HepG2 (cell line): ENCODE measurements around the gene RTEL1. TPM values are rescaled to one million over a fixed set of nuclear protein-coding genes. Genes with fewer than 3 reads are reported as not detected.
A peak's percentile ranks its signal among the peaks of the same experiment; 100 is the strongest.

Experiments
- ATAC-seq: fragments of 200-7000 bp; cut with Tn5 transposase; 3 replicates; pipeline ENCODE4 v1.9.1; 2020; ENCODE audit warnings: mild to moderate bottlenecking, moderate library complexity
- BruUV-seq: library from RNA; stranded (reverse); fragments of 400-500 nt; replicated peaks from 2 replicates; lab custom pipeline; 2021; lab: Mats Ljungman, UMichigan
- CTCF ChIA-PET: fragments of 300-600 bp; formaldehyde crosslinking; extraction: SDS; loops from one replicate; lab custom pipeline; 2021; ENCODE audit warnings: low total read pairs, inconsistent platforms, low intra/inter-chr PET ratio; lab: Yijun Ruan, JAX
- POLR2A ChIA-PET: fragments of 350-600 bp; sonication (Branson Sonifier 250); formaldehyde crosslinking; loops from one replicate; lab custom pipeline; 2020; ENCODE audit warnings: antibody characterized with exemption, inconsistent platforms; lab: Yijun Ruan, JAX
- DNase-seq: peaks from one replicate; pipeline ENCODE4 v3.0.0-alpha.2; 2015; ENCODE audit warnings: low spot score
- FAIRE-seq: peaks from 3 replicates; lab custom pipeline; 2011; peaks lifted over from hg19 to GRCh38; lab: Jason Lieb, UNC
- H2AFZ ChIP-seq: one replicate; pipeline ENCODE4 v1.6.1; 2011; ENCODE audit warnings: low read length, inconsistent platforms
- H3K27ac ChIP-seq: fragments of 300-600 bp; 3 replicates; pipeline ENCODE4 v1.8.0; 2011; ENCODE audit warnings: mixed run types, mild to moderate bottlenecking, mixed read lengths, low read length, inconsistent platforms; ENCODE audit not compliant: insufficient read depth; ENCODE audit errors: extremely low read length
- H3K27me3 ChIP-seq, 2 experiments: fragments of 200-600 bp in 1 of 2; 2 replicates in 1 of 2; 3 replicates in 1 of 2; pipeline versions ENCODE4 v1.6.0 to v1.8.0; 2011; ENCODE audit warnings: low read length in 2 of 2, mild to moderate bottlenecking in 2 of 2, moderate library complexity in 2 of 2, inconsistent platforms in 1 of 2; ENCODE audit not compliant: insufficient read depth in 2 of 2, control insufficient read depth in 1 of 2
- H3K36me3 ChIP-seq, 2 experiments: fragments of 200-600 bp in 1 of 2; replicated peaks in 1 of 2; 2 replicates in 1 of 2; 3 replicates in 1 of 2; pipeline versions ENCODE4 v1.5.1 to v1.8.0; 2011; ENCODE audit warnings: low read length in 2 of 2, inconsistent platforms in 1 of 2; ENCODE audit not compliant: insufficient read depth in 2 of 2, control insufficient read depth in 1 of 2
- H3K4me1 ChIP-seq: 2 replicates; pipeline ENCODE4 v1.5.1; 2012; ENCODE audit warnings: low read length, inconsistent platforms; ENCODE audit not compliant: insufficient read depth
- H3K4me2 ChIP-seq: 2 replicates; pipeline ENCODE4 v1.6.0; 2011; ENCODE audit warnings: low read depth, low read length, inconsistent platforms
- H3K4me3 ChIP-seq, 3 experiments: fragments of 200-600 bp in 1 of 3; sonication (generic), shearing (Covaris generic) in 1 of 3; replicated peaks in 1 of 3; 2 replicates each; pipeline ENCODE4 v1.5.1; 2011 to 2016; ENCODE audit warnings: low read length in 3 of 3, inconsistent platforms in 2 of 3, low read depth in 2 of 3, mild to moderate bottlenecking in 2 of 3, control low read depth in 1 of 3, mixed read lengths in 1 of 3; ENCODE audit not compliant: insufficient read depth in 1 of 3
- H3K79me2 ChIP-seq: one replicate; pipeline ENCODE4 v1.6.1; 2011; ENCODE audit warnings: low read length, inconsistent platforms; ENCODE audit not compliant: insufficient read depth
- H3K9ac ChIP-seq: 2 replicates; pipeline ENCODE4 v1.6.0; 2011; ENCODE audit warnings: mild to moderate bottlenecking, low read depth, low read length, inconsistent platforms; ENCODE audit not compliant: insufficient read depth
- H3K9me3 ChIP-seq: 2 replicates; pipeline ENCODE4 v1.5.1; 2012; ENCODE audit warnings: mild to moderate bottlenecking, low read length
- H4K20me1 ChIP-seq: 2 replicates; pipeline ENCODE4 v1.6.0; 2011; ENCODE audit warnings: inconsistent platforms, mild to moderate bottlenecking, low read length, moderate library complexity; ENCODE audit not compliant: insufficient read depth
- AGO2 ChIP-seq: fragments of 200-400 bp; formaldehyde crosslinking; optimal IDR thresholded peaks from 2 replicates; pipeline ENCODE3; 2017; ENCODE audit warnings: mild to moderate bottlenecking, low read depth, low read length, moderate library complexity
- ASH2L ChIP-seq: fragments of 300-600, 200-600 bp; sonication (generic); IDR thresholded peaks from 2 replicates; pipeline ENCODE4 v1.7.0; 2017; ENCODE audit warnings: low read depth, mild to moderate bottlenecking, moderate library complexity, mixed read lengths, low read length; ENCODE audit not compliant: insufficient read length
- NFATC3 ChIP-seq: sonication (generic); formaldehyde crosslinking; IDR thresholded peaks from 2 replicates; pipeline ENCODE4 v1.5.1; 2020; ENCODE audit warnings: mild to moderate bottlenecking, missing genetic modification reagents
- NRL ChIP-seq: sonication (generic); formaldehyde crosslinking; IDR thresholded peaks from 2 replicates; pipeline ENCODE4 v1.5.0; 2020; ENCODE audit warnings: missing genetic modification reagents, mild to moderate bottlenecking, moderate library complexity, borderline replicate concordance
- PAX8 ChIP-seq: sonication (generic); formaldehyde crosslinking; IDR thresholded peaks from 2 replicates; pipeline ENCODE4 v1.8.0; 2022; ENCODE audit warnings: mild to moderate bottlenecking, missing genetic modification reagents, borderline replicate concordance
- PBX2 ChIP-seq: IDR thresholded peaks from 2 replicates; pipeline ENCODE4 v1.6.1; 2016; ENCODE audit warnings: control low read depth
- PITX1 ChIP-seq: sonication (generic); formaldehyde crosslinking; IDR thresholded peaks from 2 replicates; pipeline ENCODE4 v1.5.1; 2020; ENCODE audit warnings: mild to moderate bottlenecking, missing genetic modification reagents
- POLR2A ChIP-seq, 2 experiments: IDR thresholded peaks; 2 replicates each; pipeline ENCODE4 v1.6.1; 2011; ENCODE audit warnings: low read depth in 2 of 2, low read length in 2 of 2, mild to moderate bottlenecking in 1 of 2, moderate library complexity in 1 of 2; ENCODE audit not compliant: insufficient read depth in 1 of 2
- PPARG ChIP-seq: conservative IDR thresholded peaks from 2 replicates; pipeline ENCODE4 v1.6.1; 2016; ENCODE audit warnings: missing biosample characterization, missing genetic modification reagents
- RXRA ChIP-seq: sonication (generic); formaldehyde crosslinking; IDR thresholded peaks from 2 replicates; pipeline ENCODE4 v1.5.1; 2020; ENCODE audit warnings: missing genetic modification reagents
- XRCC5 ChIP-seq: fragments of 200-400 bp; formaldehyde crosslinking; optimal IDR thresholded peaks from 2 replicates; pipeline ENCODE3; 2017; ENCODE audit warnings: mild to moderate bottlenecking, low read length
- ZBTB7A ChIP-seq: sonication (generic); formaldehyde crosslinking; IDR thresholded peaks from 2 replicates; pipeline ENCODE4 v1.8.0; 2022; ENCODE audit warnings: mild to moderate bottlenecking, missing genetic modification reagents
- ZNF234 ChIP-seq: sonication (generic); formaldehyde crosslinking; conservative IDR thresholded peaks from 2 replicates; pipeline ENCODE4 v1.5.1; 2020; ENCODE audit warnings: mild to moderate bottlenecking, missing genetic modification reagents
- WGBS: methylation state at CpG from one replicate; pipeline ENCODE4 v1.1.6; 2017; ENCODE audit warnings: low lambda C conversion rate; 5-methylcytosine and 5-hydroxymethylcytosine counted together
- in situ Hi-C: cut with HindIII; loops from 2 replicates; pipeline ENCODE4 v1.10.0; 2017; ENCODE audit warnings: low pct_unique_long_range_greater_than_20kb; ENCODE audit not compliant: extremely low pct_ligation_motif_present
- intact Hi-C: fragments of 100-400 bp; cut with micrococcal nuclease; formaldehyde crosslinking; loops from one replicate; pipeline ENCODE4 v1.10.0; 2022; ENCODE audit not compliant: unreplicated experiment
- polyA plus RNA-seq, 8 experiments: library from polyadenylated mRNA; depleted of rRNA in 3 of 8; stranded (reverse) in 7 of 8; unstranded in 1 of 8; fragments of >200 nt; fragmentation: Illumina TruSeq in 4 of 8; extraction: Trizol in 4 of 8; gene quantifications; 2 replicates each; pipeline versions ENCODE4 v1.2.1 to v1.2.3, GENCODE V29; 2011 to 2016; ENCODE audit warnings: low read depth in 4 of 8, missing spikeins in 1 of 8, mixed read lengths in 1 of 8; ENCODE audit not compliant: insufficient read depth in 1 of 8
- total RNA-seq, 5 experiments: library from RNA; depleted of rRNA; stranded (reverse); fragments of >200 nt; fragmentation: Illumina TruSeq; extraction: Trizol; gene quantifications; 2 replicates each; pipeline ENCODE4 v1.2.3, GENCODE V29; 2016; ENCODE audit warnings: low read depth in 1 of 5
- TF ChIP-seq, protein P1 (sequence below): sonication (generic); formaldehyde crosslinking; IDR thresholded peaks from 2 replicates; pipeline ENCODE4 v1.8.1; 2023; ENCODE audit warnings: missing genetic modification reagents, inconsistent platforms, borderline replicate concordance

The RTEL1 gene
- total and polyA plus RNA-seq, 2 of the 13 experiments (the other 11 are each of a cell fraction or from before 2014, with no cell fraction given) = 21.8 to 36.4 TPM

- BruUV-seq = no TSS peak
- Histone ChIP-seq H3K4me3 (no peak overlapping the region), H3K4me1 (peaks cover 10% of the 10 kb centered on the region), H2AFZ (no peak overlapping the region), H3K79me2 (no peaks in the 10 kb centered on the region), H3K4me2 (no peak overlapping the region), H3K9me3 (no peaks in the 10 kb centered on the region), H3K27ac (no peak overlapping the region), H3K36me3 (peaks cover 9 to 10% of the 10 kb centered on the region in 2 experiments; a peak in 3 of 5 replicates), H3K27me3 (no peaks in the 10 kb centered on the region), H4K20me1 (no peaks in the 10 kb centered on the region), H3K9ac (no peak overlapping the region)
- ChIA-PET CTCF (no interaction called here), POLR2A (interaction anchor here (0.9 to 1.3 kb wide), 2 partner anchors 31 to 59 kb away, joined by 4 read pairs; no protein-coding TSS in a partner anchor)
- in situ Hi-C loops (no loop called here), intact Hi-C loops (no loop called here)
- ATAC-seq = peak; percentile 2; the same call in 2 of the 3 replicates
- DNase-seq = no peak
- 95% methylated on average over 8 of the region's 13 CpGs for WGBS
- no peak for FAIRE-seq
- TF ChIP-seq AGO2 (peak; percentile 78), XRCC5 (no peak), POLR2A (IDR thresholded peaks at IDR 0.05; ENCODE audit: insufficient read depth in 1 of 2, low read depth in 2 of 2, low read length in 2 of 2) (peak in 1 of 2 experiments; percentile 34; a peak in 1 of 4 replicates), NRL (CRISPR knock-in tag) (0 out of 2 replicates have a peak, but pooled peaks have one; percentile 2)
Measured at GRCh38 chr20:63681609-63682142, 23.6 kb downstream of the RTEL1 start.

DNA sequence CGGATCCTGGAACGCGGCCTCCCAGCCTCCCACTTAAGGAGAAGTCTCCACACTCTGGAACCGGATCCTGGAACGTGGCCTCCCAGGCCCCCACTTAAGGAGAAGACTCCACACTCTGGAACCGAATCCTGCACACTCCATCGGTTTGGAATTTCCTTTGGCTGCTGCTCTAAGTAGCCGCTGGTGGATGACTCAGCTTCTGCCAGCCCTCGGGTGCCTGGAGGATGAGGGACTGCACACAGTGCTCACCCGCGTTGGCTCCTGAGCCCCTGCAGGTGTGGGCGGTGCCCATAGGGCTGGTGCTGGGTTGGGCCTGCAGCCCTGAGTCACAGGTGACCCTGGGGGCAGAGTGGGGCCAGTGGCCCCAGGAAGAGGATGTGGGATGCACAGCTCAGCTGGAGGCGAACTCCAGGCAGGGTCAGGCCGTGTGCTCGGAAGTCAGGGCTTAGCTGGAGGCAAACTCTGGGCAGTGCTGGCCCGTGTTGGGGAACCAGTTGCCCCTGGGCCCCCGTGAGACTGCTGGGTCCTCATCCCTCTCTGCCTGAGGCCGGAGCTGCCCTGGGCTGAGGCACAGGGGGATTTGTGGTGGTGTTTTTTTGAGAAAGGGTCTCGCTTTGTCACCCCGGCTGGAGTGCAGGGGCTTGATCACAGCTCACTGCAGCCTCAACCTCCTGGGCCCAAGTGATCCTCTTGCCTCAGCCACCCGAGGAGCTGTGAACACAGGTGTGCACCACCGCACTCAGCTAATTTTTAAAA lies 24.4 kb downstream of the RTEL1 start:
- Histone ChIP-seq H3K79me2 (no peaks in the 10 kb centered on the region), H3K27me3 (no peaks in the 10 kb centered on the region), H2AFZ (no peak overlapping the region), H3K4me2 (no peak overlapping the region), H3K9ac (0 out of 2 replicates have a peak overlapping the region, but pooled peaks have one; percentile 5), H3K36me3 (peaks cover 8 to 9% of the 10 kb centered on the region in 2 experiments; a peak in 3 of 5 replicates), H3K27ac (no peak overlapping the region), H3K4me3 (no peak overlapping the region), H4K20me1 (no peaks in the 10 kb centered on the region), H3K9me3 (no peaks in the 10 kb centered on the region), H3K4me1 (peaks cover 10% of the 10 kb centered on the region)
- in situ Hi-C loops (no loop called here), intact Hi-C loops (no loop called here)
- CTCF ChIA-PET = no interaction called here
- no peak for FAIRE-seq
- peak; percentile 39 for ATAC-seq
- WGBS = 84% methylated on average over 19 of the region's 22 CpGs
- BruUV-seq = no TSS peak
- POLR2A ChIA-PET = interaction anchor here (0.5 to 1.3 kb wide), 5 partner anchors 13 to 58 kb away, joined by 3 to 6 read pairs (median 4); partner anchors contain the start of gene RTEL1
- peak; percentile 63 for DNase-seq
- no peak for TF ChIP-seq ZNF234 (CRISPR knock-in tag)
- TF ChIP-seq ASH2L = no peak
- TF ChIP-seq ZBTB7A = no peak
- TF ChIP-seq PAX8 (CRISPR knock-in tag) = no peak
- no peak for TF ChIP-seq PITX1 (CRISPR knock-in tag)
- TF ChIP-seq PPARG (CRISPR knock-in tag) = no peak
- TF ChIP-seq, protein P1, sequence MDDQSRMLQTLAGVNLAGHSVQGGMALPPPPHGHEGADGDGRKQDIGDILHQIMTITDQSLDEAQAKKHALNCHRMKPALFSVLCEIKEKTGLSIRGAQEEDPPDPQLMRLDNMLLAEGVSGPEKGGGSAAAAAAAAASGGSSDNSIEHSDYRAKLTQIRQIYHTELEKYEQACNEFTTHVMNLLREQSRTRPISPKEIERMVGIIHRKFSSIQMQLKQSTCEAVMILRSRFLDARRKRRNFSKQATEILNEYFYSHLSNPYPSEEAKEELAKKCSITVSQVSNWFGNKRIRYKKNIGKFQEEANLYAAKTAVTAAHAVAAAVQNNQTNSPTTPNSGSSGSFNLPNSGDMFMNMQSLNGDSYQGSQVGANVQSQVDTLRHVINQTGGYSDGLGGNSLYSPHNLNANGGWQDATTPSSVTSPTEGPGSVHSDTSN = no peak
- no peak for TF ChIP-seq NFATC3 (CRISPR knock-in tag)
- peak; percentile 88 for TF ChIP-seq RXRA (CRISPR knock-in tag)
- TF ChIP-seq PBX2 (CRISPR knock-in tag) = no peak
